Measurements from ENCODE around the gene NR2F6. TPM values are rescaled to one million over a fixed set of nuclear protein-coding genes. Genes with fewer than 3 reads are reported as not detected.

The NR2F6 gene
- total RNA-seq, 1 experiment from 2014 or later: 134 TPM

DNA sequence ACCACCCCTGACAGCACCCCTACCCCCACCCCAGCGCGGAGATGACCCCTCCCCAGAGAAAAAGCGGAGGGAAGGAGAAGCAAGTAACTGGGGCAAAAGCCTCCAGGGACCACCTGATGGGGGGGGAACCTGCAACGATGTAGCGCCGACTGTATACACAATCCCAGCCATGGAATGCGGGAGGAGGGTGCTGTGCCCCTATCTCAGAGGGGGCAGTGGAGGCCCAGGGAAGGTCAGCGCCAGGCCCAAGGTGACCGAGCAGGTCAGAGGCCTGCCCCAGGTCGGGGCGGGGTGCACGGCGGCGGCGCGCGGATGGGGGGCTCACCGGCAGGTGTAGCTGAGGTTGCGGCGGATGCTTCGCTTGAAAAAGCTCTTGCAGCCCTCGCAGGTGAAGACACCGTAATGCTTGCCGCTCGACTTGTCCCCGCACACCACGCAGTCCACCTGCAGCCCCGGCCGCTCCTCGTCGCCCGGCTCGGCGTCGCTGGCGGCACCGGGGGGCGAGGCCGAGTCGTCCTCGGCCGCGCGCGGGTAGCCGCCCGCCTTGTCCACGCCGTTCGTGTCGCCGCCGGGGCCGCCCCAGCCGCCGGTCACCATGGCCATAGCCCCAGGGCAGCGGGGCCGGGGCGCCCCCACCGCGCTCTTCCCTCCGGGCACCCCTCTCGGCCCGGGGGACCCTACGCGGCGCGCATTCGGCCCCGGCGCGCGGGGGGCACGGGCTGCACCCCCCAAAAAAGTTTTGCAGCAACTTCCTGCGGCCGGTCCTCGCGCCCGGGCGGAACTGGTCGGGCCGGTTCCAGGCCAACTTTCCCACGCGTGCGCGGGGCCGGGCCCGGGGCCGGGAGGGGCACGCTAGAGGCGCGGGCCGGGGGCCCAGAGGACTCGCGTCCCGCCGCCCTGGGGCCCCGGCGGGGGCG, 843 bp downstream of the NR2F6 start:
- H3K4me3 Mint-ChIP-seq: peak overlapping the region; percentile 91 to 95
- DNase-seq: no peak

More for the DNA sequence above, 843 bp downstream of the NR2F6 start:
- H3K23me2 ChIP-seq (ENCODE audit: insufficient read length, low read depth, low read length, poor library complexity, severe bottlenecking): peaks cover 17% of the 10 kb centered on the region
- no peak overlapping the region for H4K91ac ChIP-seq (ENCODE audit: insufficient read length, low read depth, low read length)
- H3K27me3 ChIP-seq (ENCODE audit: insufficient read depth, low read length): no peaks in the 10 kb centered on the region
- H3K27ac ChIP-seq (ENCODE audit: insufficient read length, low read depth, low read length): no peak overlapping the region
- H3K4me1 ChIP-seq (ENCODE audit: insufficient read depth, low read length): peaks cover 4% of the 10 kb centered on the region; the same call in 1 of the 2 replicates
- no peak overlapping the region for H2BK15ac ChIP-seq (ENCODE audit: low read depth, low read length)
- no peaks in the 10 kb centered on the region for H3K9me3 ChIP-seq (ENCODE audit: control insufficient read depth, low read depth, low read length)
- peaks cover 3% of the 10 kb centered on the region for H3K79me1 ChIP-seq (ENCODE audit: insufficient read depth, low read depth, low read length, poor library complexity, severe bottlenecking)
- no peak overlapping the region for H2BK12ac ChIP-seq (ENCODE audit: insufficient read length, low read depth, low read length)
- no peak overlapping the region for H2BK20ac ChIP-seq (ENCODE audit: low read depth, low read length, poor library complexity, severe bottlenecking)
- no peak overlapping the region for H3T11ph ChIP-seq (ENCODE audit: low read length)
- H4K5ac ChIP-seq (ENCODE audit: insufficient read length, low read depth, low read length): no peak overlapping the region
- H3K9me3 Mint-ChIP-seq: peaks cover 0 to 3% of the 10 kb centered on the region in 2 experiments; a peak in 1 of 5 replicates
- H3K56ac ChIP-seq (ENCODE audit: insufficient read length, low read depth, low read length): no peak overlapping the region
- H3K4me1 Mint-ChIP-seq: peaks cover 44 to 54% of the 10 kb centered on the region in 2 experiments
- peaks cover 0 to 21% (median 18%) of the 10 kb centered on the region in 3 experiments; a peak in 6 of 7 replicates for H3K36me3 Mint-ChIP-seq (ENCODE audit: insufficient read depth in 1 of 3, low read depth in 3 of 3)
- H2BK120ac ChIP-seq (ENCODE audit: low read depth, low read length, poor library complexity, severe bottlenecking): no peak overlapping the region
- TF ChIP-seq, protein P1, sequence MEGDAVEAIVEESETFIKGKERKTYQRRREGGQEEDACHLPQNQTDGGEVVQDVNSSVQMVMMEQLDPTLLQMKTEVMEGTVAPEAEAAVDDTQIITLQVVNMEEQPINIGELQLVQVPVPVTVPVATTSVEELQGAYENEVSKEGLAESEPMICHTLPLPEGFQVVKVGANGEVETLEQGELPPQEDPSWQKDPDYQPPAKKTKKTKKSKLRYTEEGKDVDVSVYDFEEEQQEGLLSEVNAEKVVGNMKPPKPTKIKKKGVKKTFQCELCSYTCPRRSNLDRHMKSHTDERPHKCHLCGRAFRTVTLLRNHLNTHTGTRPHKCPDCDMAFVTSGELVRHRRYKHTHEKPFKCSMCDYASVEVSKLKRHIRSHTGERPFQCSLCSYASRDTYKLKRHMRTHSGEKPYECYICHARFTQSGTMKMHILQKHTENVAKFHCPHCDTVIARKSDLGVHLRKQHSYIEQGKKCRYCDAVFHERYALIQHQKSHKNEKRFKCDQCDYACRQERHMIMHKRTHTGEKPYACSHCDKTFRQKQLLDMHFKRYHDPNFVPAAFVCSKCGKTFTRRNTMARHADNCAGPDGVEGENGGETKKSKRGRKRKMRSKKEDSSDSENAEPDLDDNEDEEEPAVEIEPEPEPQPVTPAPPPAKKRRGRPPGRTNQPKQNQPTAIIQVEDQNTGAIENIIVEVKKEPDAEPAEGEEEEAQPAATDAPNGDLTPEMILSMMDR (conservative IDR thresholded peaks at IDR 0.05): no peak
- no peak overlapping the region for H3K23ac ChIP-seq (ENCODE audit: insufficient read length, low read depth, low read length)
- no peak overlapping the region for H3K18ac ChIP-seq (ENCODE audit: insufficient read length, low read depth, low read length)
- H3K4me2 ChIP-seq (ENCODE audit: insufficient read depth, insufficient read length, low read length): peak overlapping the region; percentile 63
- H3K4ac ChIP-seq (ENCODE audit: low read depth, low read length): no peak overlapping the region
- H4K8ac ChIP-seq (replicated peaks; ENCODE audit: insufficient read length, low read depth, low read length): no peak overlapping the region
- H3K14ac ChIP-seq (ENCODE audit: insufficient read depth, low read length): peak overlapping the region; percentile 44; the same call in 1 of the 2 replicates
- peaks cover 26% of the 10 kb centered on the region; the same call in 1 of the 2 replicates for H3K79me2 ChIP-seq (ENCODE audit: insufficient read depth, low read length)
- no peak overlapping the region for H2AFZ ChIP-seq (ENCODE audit: low read length)
- no peak overlapping the region for H2BK5ac ChIP-seq (ENCODE audit: insufficient read length, low read length)
- peak overlapping the region in 2 of 3 experiments; percentile 82 to 93; a peak in 3 of 7 replicates for H3K27ac Mint-ChIP-seq
- H3K9ac ChIP-seq (ENCODE audit: extremely low read depth, insufficient read length, low read length): no peak overlapping the region
- no CpG with 5 or more reads among the region's 100 CpGs for WGBS (ENCODE audit: extremely low coverage, insufficient read length, low lambda C conversion rate)
- no peak overlapping the region for H2AK5ac ChIP-seq (ENCODE audit: insufficient read length, low read length)
- peaks cover 2% of the 10 kb centered on the region; the same call in 1 of the 2 replicates for H3K27me3 Mint-ChIP-seq (ENCODE audit: low read depth)
- H4K20me1 ChIP-seq (ENCODE audit: control insufficient read depth, insufficient read depth, insufficient read length): no peaks in the 10 kb centered on the region

All from H9 (cell line).